ENCODE measurements around the gene MED25. TPM values are rescaled to one million over a fixed set of nuclear protein-coding genes. Genes with fewer than 3 reads are reported as not detected.

The MED25 gene
- total and polyA plus RNA-seq, 12 donors: 39.5 to 149 (median 54.9) TPM

- no peak for ATAC-seq
- Histone ChIP-seq H3K27ac (no peak overlapping the region), H3K27me3 (no peaks in the 10 kb centered on the region), H3K4me3 (no peak overlapping the region), H3K36me3 (peaks cover 0 to 15% (median 0%) of the 10 kb centered on the region in 9 donors), H3K9me3 (peaks cover 0 to 10% (median 0%) of the 10 kb centered on the region in 11 donors), H3K4me1 (peaks cover 0 to 25% (median 6%) of the 10 kb centered on the region in 9 donors)
- DNase-seq: no peak
- intact Hi-C loops (cut with DNase I): no loop called here
- WGBS, 2 donors: 66 to 71% methylated on average over 3 of the region's 3 CpGs
- TF ChIP-seq, protein P1, sequence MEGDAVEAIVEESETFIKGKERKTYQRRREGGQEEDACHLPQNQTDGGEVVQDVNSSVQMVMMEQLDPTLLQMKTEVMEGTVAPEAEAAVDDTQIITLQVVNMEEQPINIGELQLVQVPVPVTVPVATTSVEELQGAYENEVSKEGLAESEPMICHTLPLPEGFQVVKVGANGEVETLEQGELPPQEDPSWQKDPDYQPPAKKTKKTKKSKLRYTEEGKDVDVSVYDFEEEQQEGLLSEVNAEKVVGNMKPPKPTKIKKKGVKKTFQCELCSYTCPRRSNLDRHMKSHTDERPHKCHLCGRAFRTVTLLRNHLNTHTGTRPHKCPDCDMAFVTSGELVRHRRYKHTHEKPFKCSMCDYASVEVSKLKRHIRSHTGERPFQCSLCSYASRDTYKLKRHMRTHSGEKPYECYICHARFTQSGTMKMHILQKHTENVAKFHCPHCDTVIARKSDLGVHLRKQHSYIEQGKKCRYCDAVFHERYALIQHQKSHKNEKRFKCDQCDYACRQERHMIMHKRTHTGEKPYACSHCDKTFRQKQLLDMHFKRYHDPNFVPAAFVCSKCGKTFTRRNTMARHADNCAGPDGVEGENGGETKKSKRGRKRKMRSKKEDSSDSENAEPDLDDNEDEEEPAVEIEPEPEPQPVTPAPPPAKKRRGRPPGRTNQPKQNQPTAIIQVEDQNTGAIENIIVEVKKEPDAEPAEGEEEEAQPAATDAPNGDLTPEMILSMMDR (IDR thresholded peaks at IDR 0.05): no peak
Measured at GRCh38 chr19:49845414-49845813, 27.3 kb downstream of the MED25 start.

DNA sequence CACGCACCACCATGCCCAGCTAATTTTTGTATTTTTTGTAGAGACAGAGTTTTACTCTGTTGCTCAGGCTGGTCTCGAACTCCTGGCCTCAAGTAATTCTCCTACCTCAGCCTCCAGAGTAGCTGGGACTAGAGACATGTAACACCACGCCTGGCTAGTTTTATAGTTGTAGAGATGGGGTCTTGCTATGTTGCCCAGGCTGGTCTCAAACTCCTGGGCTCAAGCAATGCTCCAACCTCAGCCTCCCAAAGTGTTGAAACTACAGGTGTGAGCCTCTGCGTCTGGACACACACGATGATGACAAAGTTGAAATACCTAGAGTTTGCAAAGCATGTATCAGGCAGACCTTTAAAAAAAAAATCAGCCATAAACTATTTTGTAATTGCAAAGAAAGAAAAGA is 28.3 kb downstream of the MED25 start:
- WGBS, 2 donors: 73 to 90% methylated on average over 5 of the region's 5 CpGs
- Histone ChIP-seq H3K4me3 (no peak overlapping the region), H3K27ac (no peak overlapping the region), H3K27me3 (no peaks in the 10 kb centered on the region), H3K36me3 (peaks cover 0 to 7% (median 0%) of the 10 kb centered on the region in 9 donors), H3K9me3 (peaks cover 0 to 10% (median 0%) of the 10 kb centered on the region in 11 donors), H3K4me1 (peaks cover 0 to 25% (median 6%) of the 10 kb centered on the region in 9 donors)
- no peak for DNase-seq
- intact Hi-C loops (cut with DNase I): no loop called here
- TF ChIP-seq, protein P1 (IDR thresholded peaks at IDR 0.05): no peak
- ATAC-seq: no peak

GRCh38 chr19:49847731-49848696 is 29.9 kb downstream of the MED25 start:
- 93% methylated on average over 10 of the region's 10 CpGs for WGBS, 2 donors
- intact Hi-C loops (cut with DNase I): no loop called here
- no peak for DNase-seq

GRCh38 chr19:49848938-49849337 is 30.8 kb downstream of the MED25 start:
- H3K27me3 ChIP-seq: no peaks in the 10 kb centered on the region
- no peak for ATAC-seq
- TF ChIP-seq, protein P1 (IDR thresholded peaks at IDR 0.05): no peak
- no peak overlapping the region for H3K4me3 ChIP-seq
- H3K27ac ChIP-seq: no peak overlapping the region
- 92 to 94% methylated on average over 3 of the region's 3 CpGs for WGBS, 2 donors
- H3K4me1 ChIP-seq: peaks cover 9 to 48% (median 24%) of the 10 kb centered on the region in 9 donors
- peaks cover 0 to 10% (median 0%) of the 10 kb centered on the region in 11 donors for H3K9me3 ChIP-seq
- no peaks in the 10 kb centered on the region for H3K36me3 ChIP-seq
- DNase-seq: no peak
- intact Hi-C loops (cut with DNase I): no loop called here

More at GRCh38 chr19:49847731-49848696, 29.9 kb downstream of the MED25 start:
- no peak overlapping the region for H3K27ac ChIP-seq
- no peaks in the 10 kb centered on the region for H3K27me3 ChIP-seq
- TF ChIP-seq, protein P1 (IDR thresholded peaks at IDR 0.05): no peak
- peaks cover 0 to 10% (median 0%) of the 10 kb centered on the region in 11 donors for H3K9me3 ChIP-seq
- no peaks in the 10 kb centered on the region for H3K36me3 ChIP-seq
- no peak overlapping the region for H3K4me3 ChIP-seq
- peaks cover 9 to 40% (median 20%) of the 10 kb centered on the region in 9 donors for H3K4me1 ChIP-seq
- no peak for ATAC-seq

All from heart right ventricle (tissue), 16 donors.